Lower lobe of right lung (tissue), 2 donors: Measurements from ENCODE around the gene GALNT5. TPM values are rescaled to one million over a fixed set of nuclear protein-coding genes. Genes with fewer than 3 reads are reported as not detected.

Source experiments
- ATAC-seq, 2 donors: fragments of 200-7000 bp; cut with Tn5 transposase; one replicate each; pipeline ENCODE4 v1.9.1; 2020 to 2022; ENCODE audit warnings: mild to moderate bottlenecking in 2 of 2, moderate library complexity in 2 of 2
- DNase-seq: peaks from one replicate; pipeline ENCODE4 v3.0.0-alpha.2; 2020
- H3K27ac ChIP-seq: fragments of 200-600 bp; one replicate; pipeline ENCODE4 v1.8.0; 2022
- H3K27me3 ChIP-seq: fragments of 200-600 bp; one replicate; pipeline ENCODE4 v1.8.0; 2022; ENCODE audit warnings: low read depth
- H3K36me3 ChIP-seq: fragments of 200-600 bp; one replicate; pipeline ENCODE4 v1.8.0; 2022; ENCODE audit warnings: mild to moderate bottlenecking
- H3K4me1 ChIP-seq: fragments of 200-600 bp; one replicate; pipeline ENCODE4 v1.8.0; 2022
- H3K4me3 ChIP-seq: fragments of 200-600 bp; one replicate; pipeline ENCODE4 v1.8.0; 2022; ENCODE audit warnings: mild to moderate bottlenecking
- H3K9me3 ChIP-seq: fragments of 200-600 bp; one replicate; pipeline ENCODE4 v1.8.0; 2022
- CTCF ChIP-seq: fragments of 200-600 bp; IDR thresholded peaks from one replicate; pipeline ENCODE4 v1.8.0; 2022; ENCODE audit warnings: antibody characterized with exemption, mild to moderate bottlenecking
- intact Hi-C: fragments of 100-400 bp; cut with DNase I; formaldehyde crosslinking; loops from one replicate; pipeline ENCODE4 v1.11.0; 2022
- total RNA-seq: library from RNA; stranded (reverse); fragmentation: NEBNext Ultra II Directional; extraction: Animal tissue kit (Norgen Biotek cat#: 25700); gene quantifications from one replicate; pipeline ENCODE4 v1.2.1, GENCODE V29; 2021
- donor health status: DM: no; HTN: yes; CAD: no; lungs with severe emphysema.

The GALNT5 gene
- total RNA-seq, 1 donor from 2014 or later, result 33.9 TPM

GRCh38 chr2:157312866-157313486 lies 55.5 kb downstream of the GALNT5 start:
- Histone ChIP-seq H3K27ac (no peak overlapping the region), H3K27me3 (no peaks in the 10 kb centered on the region), H3K4me3 (no peak overlapping the region), H3K36me3 (no peaks in the 10 kb centered on the region), H3K4me1 (no peaks in the 10 kb centered on the region), H3K9me3 (no peaks in the 10 kb centered on the region)
- ATAC-seq (no peak), DNase-seq (no peak)
- no peak for TF ChIP-seq CTCF
- intact Hi-C loops, result no loop called here

GRCh38 chr2:157315901-157316300 lies 58.4 kb downstream of the GALNT5 start:
- intact Hi-C loops, result no loop called here

GRCh38 chr2:157318884-157319283 lies 61.4 kb downstream of the GALNT5 start:
- Histone ChIP-seq H3K4me3 (no peak overlapping the region), H3K9me3 (no peaks in the 10 kb centered on the region), H3K27me3 (no peaks in the 10 kb centered on the region), H3K4me1 (no peaks in the 10 kb centered on the region), H3K27ac (no peak overlapping the region), H3K36me3 (no peaks in the 10 kb centered on the region)
- no peak for DNase-seq
- TF ChIP-seq CTCF, result no peak
- intact Hi-C loops, result no loop called here
- ATAC-seq, result no peak

More at GRCh38 chr2:157315901-157316300, 58.4 kb downstream of the GALNT5 start:
- Histone ChIP-seq H3K9me3 (no peaks in the 10 kb centered on the region), H3K4me1 (no peaks in the 10 kb centered on the region), H3K27ac (no peak overlapping the region), H3K4me3 (no peak overlapping the region), H3K36me3 (no peaks in the 10 kb centered on the region), H3K27me3 (no peaks in the 10 kb centered on the region)
- no peak for TF ChIP-seq CTCF
- ATAC-seq (no peak), DNase-seq (no peak)

- Histone ChIP-seq H3K9me3 (no peaks in the 10 kb centered on the region), H3K4me3 (no peak overlapping the region), H3K27ac (no peak overlapping the region), H3K4me1 (no peaks in the 10 kb centered on the region), H3K36me3 (no peaks in the 10 kb centered on the region), H3K27me3 (no peaks in the 10 kb centered on the region)
- TF ChIP-seq CTCF, result no peak
- intact Hi-C loops, result no loop called here
- ATAC-seq (no peak), DNase-seq (no peak)
Observed at GRCh38 chr2:157319795-157320194, 62.3 kb downstream of the GALNT5 start.

- Histone ChIP-seq H3K4me3 (no peak overlapping the region), H3K27ac (no peak overlapping the region), H3K27me3 (no peaks in the 10 kb centered on the region), H3K9me3 (no peaks in the 10 kb centered on the region), H3K36me3 (no peaks in the 10 kb centered on the region), H3K4me1 (no peaks in the 10 kb centered on the region)
- TF ChIP-seq CTCF, result no peak
- ATAC-seq (no peak), DNase-seq (no peak)
- intact Hi-C loops, result no loop called here
Observed at GRCh38 chr2:157320409-157320808, 62.9 kb downstream of the GALNT5 start.
